HepG2 (cell line): ENCODE measurements around the gene SINHCAF. TPM values are rescaled to one million over a fixed set of nuclear protein-coding genes. Genes with fewer than 3 reads are reported as not detected.
A peak's percentile ranks its signal among the peaks of the same experiment; 100 is the strongest.

Source experiments
- ADNP ChIP-seq: sonication (generic); formaldehyde crosslinking; IDR thresholded peaks from 2 replicates; pipeline ENCODE4 v1.4.0; 2020; ENCODE audit warnings: missing genetic modification reagents
- ATF7 ChIP-seq, 2 experiments: fragments of 450-650 bp in 1 of 2; sonication (generic) in 1 of 2; formaldehyde crosslinking in 1 of 2; IDR thresholded peaks; 2 replicates each; pipeline versions ENCODE4 v1.4.0 to v1.6.1; 2016 to 2020; ENCODE audit warnings: antibody characterized with exemption in 1 of 2, mild to moderate bottlenecking in 1 of 2, missing genetic modification reagents in 1 of 2
- CREB1 ChIP-seq, 2 experiments: fragments of 450-650 bp in 1 of 2; IDR thresholded peaks; 2 replicates each; pipeline ENCODE4 v1.6.1; 2016 to 2017; ENCODE audit warnings: control low read depth in 1 of 2, mild to moderate bottlenecking in 1 of 2, missing compliant biosample characterization in 1 of 2, missing genetic modification characterization in 1 of 2
- HDAC2 ChIP-seq: sonication (generic); formaldehyde crosslinking; IDR thresholded peaks from 2 replicates; pipeline ENCODE4 v1.4.0; 2020; ENCODE audit warnings: missing genetic modification reagents
- MYC ChIP-seq: sonication (generic); formaldehyde crosslinking; IDR thresholded peaks from 2 replicates; pipeline ENCODE4 v1.9.0; 2021; ENCODE audit warnings: missing genetic modification reagents, borderline replicate concordance
- SOX13 ChIP-seq, 3 experiments: fragments of 450-650 bp in 1 of 3; sonication (generic) in 1 of 3; formaldehyde crosslinking in 1 of 3; IDR thresholded peaks in 2 of 3; conservative IDR thresholded peaks in 1 of 3; 2 replicates each; pipeline versions ENCODE4 v1.5.0 to v1.6.1; 2016 to 2020; ENCODE audit warnings: antibody characterized with exemption in 1 of 3, mild to moderate bottlenecking in 1 of 3, missing compliant biosample characterization in 1 of 3, missing genetic modification reagents in 1 of 3, moderate library complexity in 1 of 3
- TBP ChIP-seq: sonication (generic); formaldehyde crosslinking; IDR thresholded peaks from 2 replicates; pipeline ENCODE4 v1.5.0; 2020; ENCODE audit warnings: missing genetic modification reagents
- ZNF296 ChIP-seq: sonication (generic); formaldehyde crosslinking; conservative IDR thresholded peaks from 2 replicates; pipeline ENCODE4 v1.5.0; 2020; ENCODE audit warnings: mild to moderate bottlenecking, missing genetic modification reagents
- ZNF3 ChIP-seq: IDR thresholded peaks from 2 replicates; pipeline ENCODE4 v1.7.0; 2017; ENCODE audit warnings: inconsistent platforms
- polyA plus RNA-seq, 8 experiments: library from polyadenylated mRNA; depleted of rRNA in 3 of 8; stranded (reverse) in 7 of 8; unstranded in 1 of 8; fragments of >200 nt; fragmentation: Illumina TruSeq in 4 of 8; extraction: Trizol in 4 of 8; gene quantifications; 2 replicates each; pipeline versions ENCODE4 v1.2.1 to v1.2.3, GENCODE V29; 2011 to 2016; ENCODE audit warnings: low read depth in 4 of 8, missing spikeins in 1 of 8, mixed read lengths in 1 of 8; ENCODE audit not compliant: insufficient read depth in 1 of 8
- total RNA-seq, 5 experiments: library from RNA; depleted of rRNA; stranded (reverse); fragments of >200 nt; fragmentation: Illumina TruSeq; extraction: Trizol; gene quantifications; 2 replicates each; pipeline ENCODE4 v1.2.3, GENCODE V29; 2016; ENCODE audit warnings: low read depth in 1 of 5
- TF ChIP-seq, protein P1 (sequence below): sonication (generic); formaldehyde crosslinking; IDR thresholded peaks from 2 replicates; pipeline ENCODE4 v1.4.0; 2020; ENCODE audit warnings: mild to moderate bottlenecking, missing genetic modification reagents
- TF ChIP-seq, protein P2 (sequence below), 2 experiments: sonication (generic) in 1 of 2; formaldehyde crosslinking in 1 of 2; IDR thresholded peaks; 2 replicates each; pipeline versions ENCODE4 v1.5.1 to v1.6.1; 2011 to 2020; ENCODE audit warnings: borderline replicate concordance in 1 of 2, low read depth in 1 of 2, low read length in 1 of 2, mild to moderate bottlenecking in 1 of 2, missing genetic modification reagents in 1 of 2, moderate library complexity in 1 of 2
- TF ChIP-seq, protein P3 (sequence below): sonication (generic); formaldehyde crosslinking; conservative IDR thresholded peaks from 2 replicates; pipeline ENCODE4 v1.4.0; 2020; ENCODE audit warnings: mild to moderate bottlenecking, missing genetic modification reagents, moderate library complexity
- TF ChIP-seq, protein P4 (sequence below): sonication (generic); formaldehyde crosslinking; IDR thresholded peaks from 2 replicates; pipeline ENCODE4 v1.8.1; 2023; ENCODE audit warnings: mild to moderate bottlenecking, moderate library complexity, missing genetic modification reagents
- TF ChIP-seq, protein P5 (sequence below): sonication (generic); formaldehyde crosslinking; IDR thresholded peaks from 2 replicates; pipeline ENCODE4 v1.4.0; 2020; ENCODE audit warnings: missing genetic modification reagents

Gene SINHCAF
- total and polyA plus RNA-seq, 2 of the 13 experiments (the other 11 are each of a cell fraction or from before 2014, with no cell fraction given): 54.6 to 97.8 TPM

DNA sequence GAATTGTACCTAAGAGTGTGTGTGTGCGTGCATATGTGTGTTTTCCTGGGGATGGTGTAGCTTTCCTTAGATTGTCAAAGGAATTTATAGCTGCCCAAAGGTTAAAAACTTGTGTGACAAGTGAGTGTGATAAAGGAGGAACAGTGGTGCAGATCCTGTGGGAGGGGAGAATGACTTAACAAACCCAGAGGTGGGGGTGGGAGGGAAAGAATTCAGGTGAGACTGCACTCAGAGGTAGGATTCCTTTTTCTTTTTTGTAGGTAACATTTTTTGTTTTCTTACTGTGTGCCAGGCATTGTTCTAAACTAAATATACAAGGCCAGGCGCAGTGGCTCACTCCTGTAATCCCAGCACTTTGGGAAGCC is 45.3 kb upstream of the SINHCAF start (continued):
- no peak for TF ChIP-seq SOX13 (IDR thresholded peaks at IDR 0.05)
- peak in 1 of 2 experiments; percentile 14; a peak in 1 of 4 replicates for TF ChIP-seq SOX13 (CRISPR knock-in tag; conservative IDR thresholded peaks at IDR 0.05 in 1 of 2, IDR thresholded peaks at IDR 0.05 in 1 of 2)
- TF ChIP-seq ZNF3: no peak
- no peak for TF ChIP-seq CREB1 (IDR thresholded peaks at IDR 0.05)
- 0 out of 2 replicates have a peak, but pooled peaks have one; percentile 6 for TF ChIP-seq CREB1 (CRISPR knock-in tag; IDR thresholded peaks at IDR 0.05)
- TF ChIP-seq, protein P1, sequence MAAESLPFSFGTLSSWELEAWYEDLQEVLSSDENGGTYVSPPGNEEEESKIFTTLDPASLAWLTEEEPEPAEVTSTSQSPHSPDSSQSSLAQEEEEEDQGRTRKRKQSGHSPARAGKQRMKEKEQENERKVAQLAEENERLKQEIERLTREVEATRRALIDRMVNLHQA (CRISPR knock-in tag): no peak
- TF ChIP-seq, protein P2, sequence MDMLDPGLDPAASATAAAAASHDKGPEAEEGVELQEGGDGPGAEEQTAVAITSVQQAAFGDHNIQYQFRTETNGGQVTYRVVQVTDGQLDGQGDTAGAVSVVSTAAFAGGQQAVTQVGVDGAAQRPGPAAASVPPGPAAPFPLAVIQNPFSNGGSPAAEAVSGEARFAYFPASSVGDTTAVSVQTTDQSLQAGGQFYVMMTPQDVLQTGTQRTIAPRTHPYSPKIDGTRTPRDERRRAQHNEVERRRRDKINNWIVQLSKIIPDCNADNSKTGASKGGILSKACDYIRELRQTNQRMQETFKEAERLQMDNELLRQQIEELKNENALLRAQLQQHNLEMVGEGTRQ (IDR thresholded peaks at IDR 0.05; ENCODE audit: low read depth, low read length): no peak
- TF ChIP-seq, protein P2 (CRISPR knock-in tag; IDR thresholded peaks at IDR 0.05; ENCODE audit: borderline replicate concordance): no peak
- TF ChIP-seq HDAC2: no peak
- TF ChIP-seq TBP (CRISPR knock-in tag): no peak
- TF ChIP-seq, protein P3, sequence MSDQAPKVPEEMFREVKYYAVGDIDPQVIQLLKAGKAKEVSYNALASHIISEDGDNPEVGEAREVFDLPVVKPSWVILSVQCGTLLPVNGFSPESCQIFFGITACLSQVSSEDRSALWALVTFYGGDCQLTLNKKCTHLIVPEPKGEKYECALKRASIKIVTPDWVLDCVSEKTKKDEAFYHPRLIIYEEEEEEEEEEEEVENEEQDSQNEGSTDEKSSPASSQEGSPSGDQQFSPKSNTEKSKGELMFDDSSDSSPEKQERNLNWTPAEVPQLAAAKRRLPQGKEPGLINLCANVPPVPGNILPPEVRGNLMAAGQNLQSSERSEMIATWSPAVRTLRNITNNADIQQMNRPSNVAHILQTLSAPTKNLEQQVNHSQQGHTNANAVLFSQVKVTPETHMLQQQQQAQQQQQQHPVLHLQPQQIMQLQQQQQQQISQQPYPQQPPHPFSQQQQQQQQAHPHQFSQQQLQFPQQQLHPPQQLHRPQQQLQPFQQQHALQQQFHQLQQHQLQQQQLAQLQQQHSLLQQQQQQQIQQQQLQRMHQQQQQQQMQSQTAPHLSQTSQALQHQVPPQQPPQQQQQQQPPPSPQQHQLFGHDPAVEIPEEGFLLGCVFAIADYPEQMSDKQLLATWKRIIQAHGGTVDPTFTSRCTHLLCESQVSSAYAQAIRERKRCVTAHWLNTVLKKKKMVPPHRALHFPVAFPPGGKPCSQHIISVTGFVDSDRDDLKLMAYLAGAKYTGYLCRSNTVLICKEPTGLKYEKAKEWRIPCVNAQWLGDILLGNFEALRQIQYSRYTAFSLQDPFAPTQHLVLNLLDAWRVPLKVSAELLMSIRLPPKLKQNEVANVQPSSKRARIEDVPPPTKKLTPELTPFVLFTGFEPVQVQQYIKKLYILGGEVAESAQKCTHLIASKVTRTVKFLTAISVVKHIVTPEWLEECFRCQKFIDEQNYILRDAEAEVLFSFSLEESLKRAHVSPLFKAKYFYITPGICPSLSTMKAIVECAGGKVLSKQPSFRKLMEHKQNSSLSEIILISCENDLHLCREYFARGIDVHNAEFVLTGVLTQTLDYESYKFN: 0 out of 2 replicates have a peak, but pooled peaks have one; percentile 1
- TF ChIP-seq ADNP (CRISPR knock-in tag): no peak
- TF ChIP-seq ZNF296: no peak
- TF ChIP-seq MYC (CRISPR knock-in tag): no peak
- TF ChIP-seq, protein P4, sequence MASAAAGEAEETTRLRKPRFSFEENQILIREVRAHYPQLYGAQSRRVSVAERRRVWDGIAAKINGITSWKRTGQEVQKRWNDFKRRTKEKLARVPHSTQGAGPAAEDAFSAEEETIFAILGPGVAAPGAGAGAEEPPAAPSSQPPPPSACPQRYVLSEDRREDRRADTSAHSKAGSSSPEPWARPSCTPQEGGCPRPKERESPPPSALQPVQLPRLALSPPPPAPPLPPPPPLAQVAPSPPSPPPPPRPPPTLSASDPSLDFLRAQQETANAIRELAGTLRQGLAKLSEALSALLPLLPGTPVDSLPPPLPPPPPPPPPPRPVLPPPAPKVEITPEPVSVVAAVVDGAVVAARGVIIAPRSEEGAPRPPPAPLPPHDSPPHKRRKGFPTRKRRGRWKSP: no peak
- TF ChIP-seq, protein P5, sequence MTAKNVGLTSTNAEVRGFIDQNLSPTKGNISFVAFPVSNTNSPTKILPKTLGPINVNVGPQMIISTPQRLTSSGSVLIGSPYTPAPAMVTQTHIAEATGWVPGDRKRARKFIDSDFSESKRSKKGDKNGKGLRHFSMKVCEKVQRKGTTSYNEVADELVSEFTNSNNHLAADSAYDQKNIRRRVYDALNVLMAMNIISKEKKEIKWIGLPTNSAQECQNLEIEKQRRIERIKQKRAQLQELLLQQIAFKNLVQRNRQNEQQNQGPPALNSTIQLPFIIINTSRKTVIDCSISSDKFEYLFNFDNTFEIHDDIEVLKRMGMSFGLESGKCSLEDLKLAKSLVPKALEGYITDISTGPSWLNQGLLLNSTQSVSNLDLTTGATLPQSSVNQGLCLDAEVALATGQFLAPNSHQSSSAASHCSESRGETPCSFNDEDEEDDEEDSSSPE: no peak
- no peak for TF ChIP-seq ATF7 (IDR thresholded peaks at IDR 0.05)
- TF ChIP-seq ATF7 (CRISPR knock-in tag; IDR thresholded peaks at IDR 0.05): no peak
